NCI-H1417 (cell line): ENCODE data around the gene YRDC.

Experiments used
- DNase-seq, 3 experiments: peaks; one replicate each; lab custom pipeline; 2025; lab: John Stamatoyannopoulos, UW

Gene YRDC

GRCh38 chr1:37822906-37823815, 15.2 kb upstream of the YRDC start:
- no peak for DNase-seq

- no peak for DNase-seq
Observed at GRCh38 chr1:37821481-37821880, 13.5 kb upstream of the YRDC start.

GRCh38 chr1:37817481-37817880, 9.5 kb upstream of the YRDC start:
- DNase-seq: no peak

- no peak for DNase-seq
Observed at GRCh38 chr1:37814252-37814651, 6.2 kb upstream of the YRDC start.

GRCh38 chr1:37813529-37814145, 5.6 kb upstream of the YRDC start:
- no peak for DNase-seq

GRCh38 chr1:37811027-37811655, 3.1 kb upstream of the YRDC start:
- DNase-seq: peak; percentile 42 to 69 (median 45)

- no peak for DNase-seq
Observed at GRCh38 chr1:37809942-37810341, 1.9 kb upstream of the YRDC start.

GRCh38 chr1:37808369-37809319, 636 bp upstream of the YRDC start:
- DNase-seq: peak; percentile 52 to 90 (median 89)

- DNase-seq: no peak
Observed at GRCh38 chr1:37807220-37807554, 821 bp downstream of the YRDC start.

- no peak for DNase-seq
Observed at GRCh38 chr1:37802439-37802838, 5.6 kb downstream of the YRDC start.

GRCh38 chr1:37797750-37798345, 10.2 kb downstream of the YRDC start:
- no peak for DNase-seq

- DNase-seq: peak in 2 of 3 experiments; percentile 28 to 57
Observed at GRCh38 chr1:37795340-37796125, 12.5 kb downstream of the YRDC start.

GRCh38 chr1:37794372-37795339, 13.4 kb downstream of the YRDC start:
- DNase-seq: peak in 2 of 3 experiments; percentile 49 to 61

- peak; percentile 60 to 86 (median 84) for DNase-seq
Observed at GRCh38 chr1:37793773-37794371, 14.1 kb downstream of the YRDC start, which contains the start of gene MANEAL. Gene MANEAL, plus strand, starts transcription at chr1:37793847. Its CDS starts 336 bp downstream, at chr1:37794183.

- peak in 1 of 3 experiments; percentile 44 for DNase-seq
Observed at GRCh38 chr1:37792943-37793686, 14.9 kb downstream of the YRDC start.

- DNase-seq: no peak
Observed at GRCh38 chr1:37782491-37782890, 25.5 kb downstream of the YRDC start.

- DNase-seq: no peak
Observed at GRCh38 chr1:37778654-37779053, 29.4 kb downstream of the YRDC start.

GRCh38 chr1:37776946-37777516, 31.0 kb downstream of the YRDC start:
- no peak for DNase-seq
